Thoracic aorta endothelial cell (primary cell): ENCODE data around the gene HOXB5. TPM values are rescaled to one million over a fixed set of nuclear protein-coding genes. Genes with fewer than 3 reads are reported as not detected.

Experiments
- small RNA-seq: library from RNA; depleted of rRNA; stranded (forward); fragments of <200 nt; gene quantifications from one replicate; pipeline ENCODE3, GENCODE V24; 2012
- total RNA-seq: library from RNA; depleted of rRNA; stranded (reverse); fragments of >200 nt; gene quantifications from 2 replicates; pipeline ENCODE4 v1.2.3, GENCODE V29; 2012

HOXB5 gene
- 0.13 and 1.5 TPM in 2 replicates for total RNA-seq

GRCh38 chr17:48593126-48593829 lies at the start of gene HOXB5:
Gene HOXB5 (minus strand): TSS chr17:48593779. CDS start chr17:48593682, 97 bp downstream.

DNA sequence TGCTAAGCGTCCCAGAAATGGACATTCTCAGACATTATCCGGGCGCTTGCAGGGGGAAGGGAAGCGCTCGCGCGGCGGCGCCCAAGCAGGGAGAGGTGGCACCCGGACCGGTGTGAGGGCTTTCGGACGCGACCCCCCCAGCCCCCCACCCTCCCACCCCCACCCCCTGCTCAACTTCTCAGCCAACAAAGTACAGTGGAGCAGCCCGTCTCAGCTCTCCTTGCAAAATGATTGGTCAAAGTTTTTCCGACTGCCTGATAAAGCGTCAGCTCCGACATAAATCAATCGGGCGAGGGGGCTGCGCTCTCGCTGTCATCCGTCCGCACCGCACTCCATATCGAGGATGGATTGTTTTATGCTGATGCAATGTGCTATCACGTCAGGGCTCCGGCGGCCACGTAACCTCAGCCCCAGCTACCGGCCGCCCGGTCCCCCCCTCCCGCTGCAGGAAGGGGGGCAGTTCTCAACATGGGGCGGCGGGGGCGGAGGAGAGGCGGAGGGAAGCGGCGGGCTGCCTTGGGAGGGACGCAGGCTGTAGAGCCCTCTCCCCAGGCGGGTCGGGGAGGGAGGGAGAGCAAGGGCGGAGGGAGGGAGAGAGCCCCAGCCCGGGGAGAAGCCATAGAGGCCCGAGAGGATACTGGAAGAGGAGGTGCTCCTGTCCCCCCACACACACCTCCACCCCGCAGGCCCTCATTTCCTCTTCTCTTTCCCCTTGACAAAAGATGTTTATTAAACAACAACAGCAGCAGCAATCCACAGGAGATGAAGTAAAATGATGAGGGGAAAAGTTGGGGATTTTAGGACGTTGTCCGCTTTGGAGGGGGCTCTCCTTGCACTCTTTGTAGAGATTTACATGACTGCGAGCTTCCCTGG lies 32.9 kb upstream of the HOXB5 start, which contains the start of gene HOXB9:
HOXB9 (minus strand) TSS at position 114 of the 873 bp plus-strand sequence; CDS start at position 25, 89 bp downstream.

GRCh38 chr17:48615047-48615962 lies 21.7 kb upstream of the HOXB5 start, which contains the start of gene HOXB8:
Gene HOXB8 (minus strand): TSS chr17:48615292. CDS start chr17:48614704, 588 bp downstream.

GRCh38 chr17:48610282-48611211 lies 17.0 kb upstream of the HOXB5 start, which contains the start of gene HOXB7:
Gene HOXB7 (minus strand): TSS chr17:48611017. CDS start chr17:48610918, 99 bp downstream.

GRCh38 chr17:48604770-48605329 lies 11.3 kb upstream of the HOXB5 start, which contains the start of gene HOXB6:
Gene HOXB6 (minus strand): TSS chr17:48604986. CDS start chr17:48598150, 6,836 bp downstream.

GRCh38 chr17:48589831-48590606 lies 3.6 kb downstream of the HOXB5 start, which contains the start of gene HOXB3:
Gene HOXB3 (minus strand): TSS chr17:48590241. CDS start chr17:48552474, 37,767 bp downstream.

GRCh38 chr17:48577946-48578615 lies 15.5 kb downstream of the HOXB5 start, which contains the start of gene HOXB4:
Gene HOXB4 (minus strand): TSS chr17:48578350. CDS start chr17:48578319, 31 bp downstream.

DNA sequence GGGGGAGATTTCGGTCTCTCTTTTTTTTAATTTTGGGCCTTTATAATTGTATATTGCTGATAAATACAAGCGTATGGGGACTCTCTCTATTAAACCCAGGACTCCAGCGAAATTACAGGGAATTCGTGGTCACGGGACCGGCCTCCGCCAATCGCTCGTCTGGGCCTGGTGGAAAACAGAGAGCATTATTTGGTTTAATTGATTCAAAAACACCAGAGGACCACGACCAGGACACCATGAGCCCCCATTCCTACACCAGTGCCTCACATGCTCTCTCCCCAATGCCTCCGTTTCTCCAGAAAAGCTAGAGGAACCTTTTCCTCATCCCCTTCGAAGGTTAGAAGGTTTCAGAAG lies 48.6 kb downstream of the HOXB5 start, which contains the start of gene HOXB2:
HOXB2 (minus strand) TSS at position 88 of the 354 bp plus-strand sequence. CDS start 198 bp downstream, outside the sequence.

Small RNAs within 50 kb of the gene (small RNA-seq; reads per million reads assigned to genes)
- not detected for gene MIR196A1

Other genes with a start within 250 kb of the HOXB5 start
- gene SKAP1, start 163.6 kb downstream of the HOXB5 start, total RNA-seq, result 0.36 TPM in 1 of 2 replicates, not detected in the other
- not detected in 2 replicates for gene HOXB1, start 62.8 kb downstream of the HOXB5 start, total RNA-seq
- 6.8 and 8.1 TPM in 2 replicates for gene HOXB2, start 48.7 kb downstream of the HOXB5 start, total RNA-seq
- 4.8 and 15.7 TPM in 2 replicates for gene HOXB4, start 15.4 kb downstream of the HOXB5 start, total RNA-seq
- 15.2 and 47.1 TPM in 2 replicates for gene HOXB3, start 3.5 kb downstream of the HOXB5 start, total RNA-seq
- gene HOXB6, start 11.2 kb upstream of the HOXB5 start, total RNA-seq, result 2.5 and 34.7 TPM in 2 replicates
- 1.1 and 13.4 TPM in 2 replicates for gene HOXB7, start 17.2 kb upstream of the HOXB5 start, total RNA-seq
- 2.9 TPM in 1 of 2 replicates, not detected in the other for gene HOXB8, start 21.5 kb upstream of the HOXB5 start, total RNA-seq
- gene HOXB9, start 32.6 kb upstream of the HOXB5 start, total RNA-seq, result 1.4 TPM in 1 of 2 replicates, not detected in the other
- gene PRAC1, start 128.7 kb upstream of the HOXB5 start, total RNA-seq, result not detected in 2 replicates
- gene PRAC2, start 129.4 kb upstream of the HOXB5 start, total RNA-seq, result not detected in 2 replicates
- 0.07 TPM in 1 of 2 replicates, not detected in the other for gene HOXB13, start 135.0 kb upstream of the HOXB5 start, total RNA-seq
- gene TTLL6, start 223.4 kb upstream of the HOXB5 start, total RNA-seq, result 0.07 TPM in 1 of 2 replicates, not detected in the other
- gene CALCOCO2, start 237.3 kb upstream of the HOXB5 start, total RNA-seq, result 63.4 and 71.3 TPM in 2 replicates